Measurements from ENCODE around the gene SUGCT.

DNA sequence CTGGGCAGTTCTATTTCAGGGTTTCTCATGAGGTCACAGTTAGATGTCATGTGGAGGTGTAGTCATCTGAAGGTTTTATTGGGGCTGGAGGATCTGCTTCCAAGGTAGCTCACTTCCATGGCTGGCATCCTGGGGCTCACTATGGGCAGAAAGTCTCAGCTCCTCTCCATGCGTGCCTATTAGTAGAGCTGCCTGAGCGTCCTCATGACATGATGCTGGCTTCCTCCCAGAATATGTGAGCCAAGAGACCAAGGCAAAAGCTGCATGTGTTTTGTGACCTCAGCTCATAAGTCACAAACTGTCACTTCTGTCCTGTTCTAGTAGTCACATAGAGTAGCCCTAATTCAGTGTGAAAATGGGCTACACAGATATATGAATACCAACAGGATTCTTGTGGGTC lies 524.4 kb downstream of the SUGCT start:
- TF ChIP-seq, protein P1, sequence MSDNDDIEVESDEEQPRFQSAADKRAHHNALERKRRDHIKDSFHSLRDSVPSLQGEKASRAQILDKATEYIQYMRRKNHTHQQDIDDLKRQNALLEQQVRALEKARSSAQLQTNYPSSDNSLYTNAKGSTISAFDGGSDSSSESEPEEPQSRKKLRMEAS (IDR thresholded peaks at IDR 0.05; ENCODE audit: low read depth, low read length) = no peak
- TF ChIP-seq, protein P2, sequence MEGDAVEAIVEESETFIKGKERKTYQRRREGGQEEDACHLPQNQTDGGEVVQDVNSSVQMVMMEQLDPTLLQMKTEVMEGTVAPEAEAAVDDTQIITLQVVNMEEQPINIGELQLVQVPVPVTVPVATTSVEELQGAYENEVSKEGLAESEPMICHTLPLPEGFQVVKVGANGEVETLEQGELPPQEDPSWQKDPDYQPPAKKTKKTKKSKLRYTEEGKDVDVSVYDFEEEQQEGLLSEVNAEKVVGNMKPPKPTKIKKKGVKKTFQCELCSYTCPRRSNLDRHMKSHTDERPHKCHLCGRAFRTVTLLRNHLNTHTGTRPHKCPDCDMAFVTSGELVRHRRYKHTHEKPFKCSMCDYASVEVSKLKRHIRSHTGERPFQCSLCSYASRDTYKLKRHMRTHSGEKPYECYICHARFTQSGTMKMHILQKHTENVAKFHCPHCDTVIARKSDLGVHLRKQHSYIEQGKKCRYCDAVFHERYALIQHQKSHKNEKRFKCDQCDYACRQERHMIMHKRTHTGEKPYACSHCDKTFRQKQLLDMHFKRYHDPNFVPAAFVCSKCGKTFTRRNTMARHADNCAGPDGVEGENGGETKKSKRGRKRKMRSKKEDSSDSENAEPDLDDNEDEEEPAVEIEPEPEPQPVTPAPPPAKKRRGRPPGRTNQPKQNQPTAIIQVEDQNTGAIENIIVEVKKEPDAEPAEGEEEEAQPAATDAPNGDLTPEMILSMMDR (IDR thresholded peaks at IDR 0.05; ENCODE audit: low read depth, low read length) = no peak
- no peak for TF ChIP-seq POLR2A (IDR thresholded peaks at IDR 0.05; ENCODE audit: extremely low read depth, insufficient read length)
- TF ChIP-seq MYC (IDR thresholded peaks at IDR 0.05; ENCODE audit: low read depth, low read length) = no peak
